Measurements from ENCODE around the gene DNM2.
A peak's percentile ranks its signal among the peaks of the same experiment; 100 is the strongest.
"Not testable (repeated sequence)": the region's sequence is repeated elsewhere in the genome, so short reads cannot be mapped to it uniquely, and the experiment has no call there.

The DNM2 gene

GRCh38 chr19:10870501-10870954 is 152.6 kb downstream of the DNM2 start:
- no peak for DNase-seq (ENCODE audit: low read depth)

DNA sequence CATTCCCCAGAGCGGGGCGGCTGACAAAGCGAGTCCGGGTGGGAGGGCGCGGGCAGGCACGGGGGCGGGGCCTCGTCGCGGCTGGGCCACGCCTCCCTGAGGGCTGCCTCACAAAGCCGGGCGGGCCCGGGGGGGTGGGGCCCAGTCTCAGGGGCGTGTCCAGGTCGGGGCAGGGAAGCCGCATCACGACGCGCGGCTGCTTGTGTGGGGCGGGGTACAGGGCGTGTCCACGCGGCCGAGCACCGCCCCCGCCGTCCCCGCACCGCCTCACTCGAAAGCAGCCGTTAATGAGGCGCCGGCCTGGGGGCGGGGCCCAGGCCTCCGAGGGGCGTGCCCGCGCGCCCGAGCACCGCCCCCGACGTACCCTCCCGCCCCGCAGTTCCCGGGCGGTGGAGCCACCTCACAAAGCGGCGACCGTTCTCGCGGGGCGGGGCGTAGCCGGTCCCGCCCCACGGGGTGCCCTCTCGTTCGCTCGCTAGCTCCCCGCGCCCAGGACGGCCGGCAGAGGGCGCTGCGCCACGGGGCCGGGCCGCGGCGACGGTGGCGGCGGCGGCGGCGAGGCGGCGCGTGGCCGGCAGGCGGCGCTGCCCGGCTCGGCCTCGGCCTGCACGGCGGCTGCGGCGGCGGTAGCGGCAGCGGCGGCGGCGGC is 153.2 kb downstream of the DNM2 start, which contains the start of gene CARM1:
TSS of gene CARM1 (plus strand) at position 599 of the 649 bp plus-strand sequence. CDS start 150 bp downstream, outside the sequence.
- DNase-seq (ENCODE audit: low read depth), result peak; percentile 98

GRCh38 chr19:10871711-10872545 is 154.0 kb downstream of the DNM2 start:
- DNase-seq (ENCODE audit: low read depth), result no peak

DNA sequence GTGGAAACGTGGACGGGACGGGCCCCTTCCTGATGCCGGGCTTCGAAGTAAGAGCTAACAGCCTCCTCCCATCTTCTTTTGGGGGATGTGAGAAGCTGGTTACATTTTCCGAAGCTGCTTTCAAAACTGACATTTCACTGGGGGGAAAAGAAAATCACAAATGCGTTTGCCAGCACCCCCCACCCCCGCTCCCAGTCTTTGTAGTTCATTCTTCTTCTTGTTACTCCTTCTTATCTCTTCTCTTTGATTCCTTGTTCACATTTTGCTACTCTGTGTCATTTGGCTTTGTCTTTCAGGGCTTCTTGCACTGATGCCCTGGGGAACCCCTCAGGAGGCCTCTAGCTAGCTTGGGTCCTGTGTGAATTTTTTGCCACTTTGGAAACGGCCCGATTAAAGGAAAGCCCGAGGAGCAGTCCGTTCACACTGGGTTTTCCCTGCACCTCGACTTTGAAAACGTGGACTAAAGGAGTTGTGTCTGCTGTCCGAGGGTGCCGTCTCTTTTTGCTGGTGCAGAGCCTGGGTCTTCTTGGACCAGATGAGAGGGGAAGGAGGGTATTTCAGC is 154.7 kb downstream of the DNM2 start:
- DNase-seq (ENCODE audit: low read depth), result no peak

GRCh38 chr19:10874024-10874423 is 156.1 kb downstream of the DNM2 start:
- no peak for DNase-seq (ENCODE audit: low read depth)

GRCh38 chr19:10876459-10877240 is 158.8 kb downstream of the DNM2 start:
- no peak for DNase-seq (ENCODE audit: low read depth)

GRCh38 chr19:10877608-10878007 is 159.7 kb downstream of the DNM2 start:
- DNase-seq (ENCODE audit: low read depth), result not testable (repeated sequence)

DNA sequence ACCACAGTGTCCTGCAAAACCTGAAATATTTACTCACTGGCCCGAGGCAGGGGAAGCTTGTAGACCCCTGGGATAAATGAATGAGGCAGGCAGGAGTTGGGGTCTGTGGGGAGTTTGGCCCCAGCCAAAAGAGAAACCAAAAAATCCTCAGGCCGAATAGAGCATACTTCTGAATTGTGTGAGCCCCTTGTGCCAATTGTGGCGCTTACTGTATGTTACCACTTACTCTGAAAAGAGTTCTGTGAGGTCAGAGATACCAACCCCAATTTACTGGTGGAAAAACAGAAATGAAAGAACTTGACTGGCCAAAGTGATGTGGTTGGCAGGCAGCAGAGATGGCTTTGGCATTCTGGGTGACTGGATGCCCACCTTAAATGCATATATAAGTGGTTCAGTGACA is 160.4 kb downstream of the DNM2 start:
- DNase-seq (ENCODE audit: low read depth), result no peak
